Cortex of kidney (tissue), 1 donor: ENCODE data around the gene HELZ.
"Not testable (repeated sequence)": the region's sequence is repeated elsewhere in the genome, so short reads cannot be mapped to it uniquely, and the experiment has no call there.

ENCODE experiments used
- DNase-seq: peaks from one replicate; lab custom pipeline; 2025; lab: John Stamatoyannopoulos, UW

Gene HELZ

GRCh38 chr17:67050066-67050465, 194.9 kb downstream of the HELZ start:
- DNase-seq, result no peak

GRCh38 chr17:67049025-67049739, 195.8 kb downstream of the HELZ start:
- no peak for DNase-seq

- no peak for DNase-seq
Observed at GRCh38 chr17:67047382-67047781, 197.6 kb downstream of the HELZ start.

- DNase-seq, result no peak
Observed at GRCh38 chr17:67046398-67046797, 198.6 kb downstream of the HELZ start.

GRCh38 chr17:67044940-67045339, 200.1 kb downstream of the HELZ start:
- DNase-seq, result no peak

GRCh38 chr17:67044016-67044772, 200.8 kb downstream of the HELZ start, which contains the start of gene CACNG1:
Gene CACNG1, plus strand, starts transcription at chr17:67044554. Its CDS starts 107 bp downstream, at chr17:67044661.
- no peak for DNase-seq

GRCh38 chr17:67043283-67043682, 201.7 kb downstream of the HELZ start:
- no peak for DNase-seq

GRCh38 chr17:67041941-67042899, 202.8 kb downstream of the HELZ start:
- DNase-seq, result no peak

- DNase-seq, result no peak
Observed at GRCh38 chr17:67041531-67041930, 203.5 kb downstream of the HELZ start.

GRCh38 chr17:67041119-67041518, 203.9 kb downstream of the HELZ start:
- not testable (repeated sequence) for DNase-seq

- no peak for DNase-seq
Observed at GRCh38 chr17:67040652-67041051, 204.3 kb downstream of the HELZ start.

- DNase-seq, result no peak
Observed at GRCh38 chr17:67038861-67039365, 206.1 kb downstream of the HELZ start.

GRCh38 chr17:67035131-67036083, 209.6 kb downstream of the HELZ start:
- DNase-seq, result no peak

- DNase-seq, result no peak
Observed at GRCh38 chr17:67033613-67034012, 211.4 kb downstream of the HELZ start.

- no peak for DNase-seq
Observed at GRCh38 chr17:67032985-67033384, 212.0 kb downstream of the HELZ start.

GRCh38 chr17:67032382-67032781, 212.6 kb downstream of the HELZ start:
- DNase-seq, result no peak

GRCh38 chr17:67030641-67031040, 214.4 kb downstream of the HELZ start:
- no peak for DNase-seq

GRCh38 chr17:67027031-67027628, 217.9 kb downstream of the HELZ start:
- no peak for DNase-seq

GRCh38 chr17:67026341-67026740, 218.7 kb downstream of the HELZ start:
- DNase-seq, result no peak

GRCh38 chr17:67025216-67025792, 219.7 kb downstream of the HELZ start:
- DNase-seq, result no peak
